HG03159 (cell line): ENCODE results near the gene MAP3K4.
"Not testable (repeated sequence)": the region's sequence is repeated elsewhere in the genome, so short reads cannot be mapped to it uniquely, and the experiment has no call there.

ENCODE experiments used
- ATAC-seq: cut with Tn5 transposase; IDR thresholded peaks from one replicate; pipeline ENCODE4 v1.9.1; 2021; ENCODE audit warnings: mild to moderate bottlenecking, moderate library complexity; ENCODE audit not compliant: unreplicated experiment

The MAP3K4 gene

GRCh38 chr6:160967351-160967750 is 24.2 kb upstream of the MAP3K4 start:
- ATAC-seq, result no peak

DNA sequence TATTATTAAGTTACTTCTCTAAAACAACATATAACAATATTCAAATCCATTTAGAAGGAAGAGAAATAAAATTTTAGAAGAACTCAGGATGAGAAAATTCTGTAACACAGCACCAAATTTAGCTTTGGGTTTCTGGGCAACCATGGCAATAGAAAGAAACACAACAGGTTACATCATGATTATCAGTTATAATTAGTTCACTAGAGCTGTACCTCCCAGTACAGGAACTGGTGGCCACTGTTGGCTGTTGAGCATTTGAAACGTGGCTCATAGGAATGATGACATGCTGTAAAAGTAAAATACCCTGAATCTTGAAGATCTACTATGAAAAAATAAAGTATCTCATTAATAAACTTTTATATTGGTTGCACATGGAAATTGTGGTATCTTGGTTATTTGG is 23.7 kb upstream of the MAP3K4 start:
- no peak for ATAC-seq

- no peak for ATAC-seq
Observed at GRCh38 chr6:160971171-160971570, 20.4 kb upstream of the MAP3K4 start.

DNA sequence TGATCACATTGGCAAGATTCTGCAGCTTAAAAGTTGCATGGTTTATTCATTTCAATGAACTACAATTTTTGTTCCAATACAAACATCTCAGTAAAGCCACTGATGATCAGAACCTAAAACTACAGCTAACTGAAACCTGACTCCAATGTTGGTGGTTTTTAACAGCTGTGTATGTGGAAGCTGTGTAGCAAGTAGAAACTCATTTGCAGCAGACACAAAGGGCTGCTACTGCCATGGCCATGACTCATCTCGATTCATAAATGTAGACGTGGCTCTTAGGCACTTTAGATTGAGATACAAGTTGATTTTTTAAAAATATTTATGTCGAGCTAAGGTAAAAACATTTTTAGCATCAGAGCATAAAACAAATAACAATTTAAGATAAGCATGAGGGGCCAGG is 19.5 kb upstream of the MAP3K4 start:
- ATAC-seq, result peak; percentile 56

DNA sequence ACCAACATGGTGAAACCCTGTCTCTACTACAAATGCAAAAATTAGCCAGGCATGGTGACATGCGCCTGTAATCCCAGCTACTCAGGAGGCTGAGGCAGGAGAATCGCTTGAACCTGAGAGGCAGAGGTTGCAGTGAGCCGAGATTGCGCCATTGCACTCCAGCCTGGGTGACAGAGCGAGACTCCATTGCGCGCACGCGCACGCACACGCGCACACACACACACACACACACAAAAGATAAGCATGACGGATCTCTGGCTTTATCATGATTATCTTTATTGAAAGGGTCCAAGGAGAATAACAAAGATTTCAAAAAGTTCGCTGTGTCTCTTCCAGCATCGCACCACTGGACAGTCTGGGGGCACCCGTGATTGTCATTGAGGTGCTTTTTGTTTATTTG is 19.0 kb upstream of the MAP3K4 start:
- not testable (repeated sequence) for ATAC-seq

DNA sequence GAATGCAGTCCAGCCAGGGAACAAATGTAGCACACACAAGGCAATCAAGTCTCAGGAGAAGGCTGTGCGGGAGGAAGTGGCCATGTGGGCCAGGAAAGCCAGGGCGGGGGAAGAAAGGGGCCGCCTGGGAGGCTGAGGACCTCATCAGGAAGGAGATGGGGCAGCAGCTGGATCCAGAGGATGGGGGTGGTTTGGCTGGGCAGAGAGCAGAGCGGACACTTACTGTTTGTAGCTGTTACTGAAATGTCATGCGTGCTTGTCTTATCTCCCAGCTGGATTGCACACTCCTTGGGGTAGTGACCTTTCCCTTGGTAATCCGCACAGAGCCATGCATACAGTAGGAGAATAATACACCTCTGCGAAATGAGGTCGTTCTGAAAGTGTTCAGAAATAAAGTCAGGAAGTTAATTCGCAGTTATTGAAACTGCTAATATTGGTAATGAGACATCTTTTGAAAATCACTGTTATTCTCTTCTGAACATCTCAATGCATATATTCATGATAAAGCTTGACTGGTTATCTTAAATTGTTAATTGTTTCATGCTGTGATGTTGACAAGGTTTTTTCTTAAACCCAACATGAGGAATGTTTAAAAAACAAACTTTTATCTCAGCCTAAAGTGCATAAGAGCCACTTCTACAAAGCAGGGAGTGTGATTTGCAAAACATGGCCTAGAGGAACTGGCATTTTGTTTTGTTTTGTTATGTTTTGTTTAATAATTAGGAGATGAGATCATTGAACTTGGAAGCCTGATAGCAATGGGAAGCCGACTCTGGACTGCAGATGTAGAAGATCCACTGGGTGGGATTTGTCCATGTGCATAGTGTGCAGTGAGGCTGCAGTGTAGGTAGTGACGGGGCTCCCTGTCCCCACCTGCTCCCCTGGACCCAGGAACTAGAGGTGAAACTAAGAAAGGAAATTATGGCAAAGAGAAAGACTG is 18.0 kb upstream of the MAP3K4 start:
- no peak for ATAC-seq

DNA sequence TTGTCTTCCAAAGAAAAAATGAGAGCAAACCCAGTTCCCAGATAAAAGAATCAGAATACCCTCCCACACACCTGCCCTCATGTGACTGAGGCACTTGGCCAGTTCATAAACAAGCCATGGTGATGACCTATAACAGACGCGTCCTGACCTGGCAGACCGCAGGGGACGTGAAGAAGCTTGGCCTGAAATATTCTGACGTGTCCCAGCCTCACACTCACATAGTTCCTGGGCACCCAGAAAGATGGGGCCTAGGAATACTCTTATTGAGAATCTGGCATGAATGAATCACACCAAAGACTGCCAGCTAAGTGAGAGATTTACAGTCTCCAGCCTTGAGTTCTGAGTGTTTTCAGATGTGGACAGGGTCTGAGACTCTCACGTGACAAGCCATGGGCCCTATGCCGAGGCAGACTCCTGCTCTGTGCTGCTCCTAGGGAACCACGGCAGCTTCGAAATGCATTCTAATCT is 17.2 kb upstream of the MAP3K4 start:
- no peak for ATAC-seq

- ATAC-seq, result no peak
Observed at GRCh38 chr6:160975162-160975561, 16.4 kb upstream of the MAP3K4 start.

- not testable (repeated sequence) for ATAC-seq
Observed at GRCh38 chr6:160975961-160976360, 15.6 kb upstream of the MAP3K4 start.

DNA sequence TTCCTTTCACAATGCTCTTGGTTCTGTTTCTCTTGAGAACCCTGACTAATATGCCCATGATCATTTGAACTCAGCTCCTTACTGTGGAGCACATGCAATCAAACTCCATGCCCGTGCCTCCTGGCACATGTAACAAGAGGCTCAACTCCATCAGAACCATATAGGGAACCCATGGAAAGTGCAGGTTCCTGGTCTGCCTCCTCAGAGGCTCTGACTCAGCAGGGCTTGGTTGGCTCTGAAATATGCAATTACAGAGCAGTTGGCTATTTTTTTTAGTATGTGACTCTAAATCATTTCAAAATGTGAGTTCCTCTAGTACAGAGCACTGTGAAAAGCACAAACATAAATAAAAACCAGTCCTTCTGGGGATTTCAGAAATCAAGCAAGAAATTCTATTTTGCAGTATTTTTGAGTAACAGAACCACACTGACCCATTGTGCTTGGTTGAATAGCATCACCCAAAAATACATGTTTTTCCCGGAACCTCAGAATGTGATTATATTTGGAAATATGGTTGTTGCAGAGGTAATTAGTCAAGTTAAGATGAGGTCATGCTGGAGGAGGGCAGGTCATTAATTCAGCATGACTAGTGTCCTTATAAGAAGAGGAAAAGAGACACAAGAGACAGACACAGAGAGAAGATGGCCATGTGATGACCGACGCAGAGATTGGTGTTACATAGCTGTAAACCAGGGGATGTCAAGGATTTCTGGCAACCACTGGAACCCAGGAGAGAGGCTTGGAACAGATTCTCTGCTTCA is 13.2 kb upstream of the MAP3K4 start:
- no peak for ATAC-seq

DNA sequence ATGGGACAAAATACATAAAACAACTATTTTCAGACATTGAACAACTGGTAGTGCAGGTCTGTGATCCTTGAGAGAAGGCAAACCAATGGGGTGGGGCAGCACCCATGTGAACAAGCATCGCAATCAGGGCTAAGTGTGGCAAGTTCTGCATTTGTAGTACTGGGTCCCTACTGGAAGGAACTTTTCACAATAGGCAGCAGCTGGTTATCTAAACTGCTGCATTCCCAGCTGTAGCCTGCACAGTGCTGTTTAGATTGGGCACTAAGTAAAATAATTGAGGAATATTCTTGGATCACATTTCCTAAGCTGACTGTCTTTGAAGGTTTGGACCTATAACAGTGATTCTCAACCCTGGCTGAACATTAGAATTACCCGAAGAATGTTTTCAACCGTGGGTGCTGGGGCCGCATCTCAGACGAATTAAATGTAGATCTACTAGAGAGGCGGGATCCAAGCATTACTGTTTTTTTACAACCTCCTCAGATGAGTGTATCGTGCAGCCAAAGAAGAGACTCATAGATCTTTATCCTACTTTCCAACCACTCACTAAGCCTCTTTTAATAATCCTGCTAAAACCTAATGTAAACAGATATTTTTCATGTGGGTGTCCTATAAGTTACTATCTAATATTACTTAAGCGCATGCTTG is 12.4 kb upstream of the MAP3K4 start:
- no peak for ATAC-seq

DNA sequence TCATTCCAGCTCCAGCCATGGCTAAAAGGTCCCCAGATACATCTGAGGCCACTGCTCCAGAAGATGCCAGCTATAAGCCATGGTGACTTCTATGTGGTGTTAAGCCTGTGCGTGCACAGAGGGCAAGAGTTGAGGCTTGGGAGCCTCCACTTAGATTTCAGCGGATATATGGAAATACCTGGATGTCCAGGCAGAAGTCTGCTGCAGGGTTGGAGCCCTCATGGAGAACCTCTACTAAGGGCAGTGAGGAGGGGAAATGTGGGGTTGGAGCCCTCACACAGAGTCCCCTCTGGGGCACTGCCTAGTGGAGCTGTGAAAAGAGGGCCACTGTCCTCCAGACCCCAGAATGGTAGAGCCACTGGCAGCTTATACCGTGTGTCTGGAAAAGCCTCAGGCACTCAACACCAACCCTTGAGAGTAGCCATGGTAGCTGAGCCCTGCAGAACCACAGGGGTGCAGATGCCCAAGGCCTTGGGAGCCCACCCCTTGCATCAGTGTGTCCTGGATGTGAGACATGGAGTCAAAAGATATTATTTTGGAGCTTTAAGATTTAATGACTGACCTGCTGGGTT is 8.1 kb upstream of the MAP3K4 start:
- not testable (repeated sequence) for ATAC-seq

- ATAC-seq, result no peak
Observed at GRCh38 chr6:160986851-160987250, 4.7 kb upstream of the MAP3K4 start.

DNA sequence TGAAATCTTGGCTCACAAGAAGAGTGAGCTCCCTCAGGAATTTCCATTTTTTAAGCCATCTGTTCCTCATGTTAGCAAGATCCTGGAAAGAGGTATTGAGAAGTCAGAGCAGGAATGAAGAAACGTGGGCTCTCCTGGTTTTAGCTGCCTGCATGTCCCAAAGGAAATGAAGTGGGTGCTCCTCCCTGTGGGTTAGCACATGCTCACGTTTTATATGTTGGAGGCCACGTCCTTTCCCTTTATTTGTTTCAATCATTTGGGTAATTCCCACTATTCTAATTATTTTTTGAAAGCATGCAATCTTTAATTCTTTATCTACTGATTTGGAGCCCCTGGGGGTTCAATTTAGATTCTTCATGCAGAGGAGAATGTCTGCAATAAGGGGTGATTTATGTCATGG is 4.3 kb upstream of the MAP3K4 start:
- ATAC-seq, result no peak

DNA sequence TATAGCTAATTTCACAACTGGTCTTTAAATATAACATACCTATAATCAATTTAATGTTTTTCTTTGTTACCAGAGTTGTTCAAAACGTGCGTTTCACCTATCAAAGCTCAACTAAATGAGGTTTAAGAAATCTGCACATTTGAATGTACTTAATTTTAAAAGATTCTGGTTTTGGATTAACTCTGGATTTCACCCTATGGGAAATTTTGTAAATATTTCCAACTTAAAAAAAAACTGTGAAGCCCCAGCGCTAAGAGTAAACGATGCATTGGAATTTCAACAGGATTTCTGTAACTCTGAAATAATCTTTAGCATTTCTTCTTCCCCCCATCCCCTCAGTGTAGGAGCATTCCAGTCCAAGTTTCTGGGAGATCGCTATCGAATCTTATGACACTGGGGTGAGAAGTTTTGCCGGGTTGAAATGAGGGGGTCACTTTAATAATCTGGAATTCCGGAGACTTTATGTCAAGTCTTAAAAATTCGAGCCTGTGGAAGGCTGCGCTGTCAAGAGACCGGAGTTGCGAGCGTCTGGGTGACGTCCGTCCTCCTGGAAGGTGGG is 643 bp upstream of the MAP3K4 start:
- no peak for ATAC-seq

DNA sequence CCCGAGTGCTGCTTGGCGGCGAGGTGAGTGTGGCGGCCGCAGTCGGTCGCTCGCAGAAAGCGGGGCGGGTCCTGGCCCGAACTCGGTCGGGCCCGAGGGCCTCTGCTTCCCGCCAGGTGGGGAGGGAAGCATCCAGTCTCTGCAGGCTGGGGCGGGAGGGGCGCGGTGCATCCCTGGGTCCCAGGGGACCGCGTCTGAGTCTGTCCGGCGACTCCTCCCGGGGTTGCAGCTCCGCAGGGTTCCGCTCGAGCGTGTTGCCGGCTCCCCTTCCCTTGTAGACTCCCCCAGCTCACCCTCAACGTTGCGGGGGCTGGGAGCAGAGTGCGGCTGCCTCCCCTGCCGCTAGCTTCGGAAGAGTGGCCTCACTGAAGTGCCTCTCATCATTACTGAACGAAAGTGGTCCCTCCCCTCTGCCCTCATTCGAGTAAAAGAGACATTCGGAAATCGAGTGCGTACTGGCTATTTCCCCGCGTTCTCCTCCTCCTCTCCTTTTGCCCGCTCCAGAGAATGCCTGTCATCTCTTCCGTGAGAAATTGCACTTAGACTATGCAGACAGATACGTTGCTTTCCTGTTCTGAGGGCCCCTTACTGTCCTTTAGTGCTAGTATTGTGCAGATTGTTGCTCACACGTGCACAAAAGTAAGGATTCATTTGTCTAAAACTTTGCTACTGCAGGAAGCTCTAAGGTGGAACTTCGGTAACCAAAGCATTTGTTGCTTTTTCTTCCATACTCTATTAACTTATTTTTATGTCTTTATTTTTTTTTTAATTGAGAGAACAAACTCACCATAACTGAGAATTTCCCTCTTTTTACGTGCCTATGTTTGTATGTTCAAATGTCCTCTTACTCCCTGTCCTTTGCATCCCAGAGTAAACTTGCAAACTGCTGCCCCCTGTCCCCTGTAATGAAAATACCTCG is 751 bp downstream of the MAP3K4 start:
- ATAC-seq, result peak; percentile 52

DNA sequence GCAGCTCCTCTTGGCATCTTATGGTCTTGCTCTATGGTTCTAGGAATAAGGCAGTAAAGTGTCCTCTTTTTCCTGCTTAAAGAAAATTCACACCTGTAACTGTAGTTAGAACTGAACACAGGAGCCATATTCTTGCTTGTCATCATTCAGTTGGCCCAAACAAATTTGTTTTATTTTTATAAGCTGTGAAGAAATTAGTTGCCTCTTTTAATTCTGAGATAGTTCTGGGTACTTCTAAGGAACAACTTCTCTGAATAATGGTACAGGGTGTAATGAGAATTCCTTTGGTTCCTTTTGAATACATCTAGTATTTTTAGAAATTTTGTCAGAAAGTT is 1.4 kb downstream of the MAP3K4 start:
- ATAC-seq, result no peak

DNA sequence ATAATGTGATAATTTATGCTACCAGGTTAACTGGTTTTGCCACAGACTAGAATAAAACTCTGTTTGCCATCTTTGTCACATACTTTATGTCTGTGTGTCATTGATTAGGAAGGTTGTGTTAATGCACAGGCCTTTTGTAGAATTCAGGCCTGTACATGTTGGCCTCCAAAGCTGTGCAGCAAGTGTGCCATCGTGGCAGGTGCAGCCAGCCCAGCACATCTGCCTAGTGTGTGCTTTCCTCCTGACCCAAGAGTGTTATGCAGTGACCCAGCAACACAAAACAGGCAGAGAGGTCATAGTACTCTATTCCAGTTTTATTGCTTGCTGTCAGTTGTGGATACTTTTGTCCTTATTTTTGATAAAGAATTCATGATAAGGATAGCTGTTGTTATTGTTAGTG is 3.7 kb downstream of the MAP3K4 start:
- no peak for ATAC-seq

DNA sequence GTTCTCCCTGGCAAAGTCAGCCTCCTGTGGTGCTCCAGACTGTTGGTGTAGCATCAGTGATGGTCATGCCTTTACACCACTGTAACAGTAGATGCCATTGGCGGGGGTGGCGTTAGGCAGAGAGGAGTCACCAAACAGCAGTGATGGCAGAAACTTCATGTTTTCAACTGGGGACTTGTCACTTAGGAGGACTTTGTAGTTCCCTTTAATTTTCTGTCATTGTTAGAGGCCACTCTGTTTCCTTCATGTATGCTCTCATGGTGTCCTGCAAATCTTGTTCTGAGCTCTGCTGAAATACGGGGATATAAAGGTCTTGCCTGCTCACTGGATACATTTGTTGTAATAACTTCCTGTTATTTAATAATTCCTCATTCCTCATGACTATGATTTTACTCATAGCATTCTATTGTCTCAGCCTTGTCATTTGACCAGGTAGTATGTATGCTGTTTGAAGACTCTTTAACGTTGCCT is 4.6 kb downstream of the MAP3K4 start:
- no peak for ATAC-seq

DNA sequence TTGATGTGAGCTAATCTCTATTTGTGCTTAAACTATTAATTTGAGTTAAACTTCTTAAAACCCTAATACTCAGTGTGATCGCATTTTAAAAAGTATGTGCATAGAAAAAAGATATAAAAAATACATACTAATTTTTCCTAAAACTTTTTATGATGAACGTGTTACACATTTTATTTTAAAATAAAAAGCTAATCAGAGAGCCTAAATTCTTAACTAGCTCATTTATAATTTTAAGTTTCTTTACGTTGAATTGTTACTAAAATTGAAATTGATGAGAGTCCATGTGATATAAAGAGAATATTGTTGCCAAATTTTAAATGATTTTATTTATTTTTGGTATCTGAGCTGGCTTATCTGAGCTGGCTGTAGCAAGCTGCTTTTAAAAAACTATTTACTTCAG is 6.6 kb downstream of the MAP3K4 start:
- ATAC-seq, result no peak
